HG03575 (cell line): ENCODE data around the gene COG6.
A peak's percentile ranks its signal among the peaks of the same experiment; 100 is the strongest.

ENCODE experiments used
- ATAC-seq: cut with Tn5 transposase; IDR thresholded peaks from one replicate; pipeline ENCODE4 v1.9.1; 2021; ENCODE audit not compliant: unreplicated experiment, insufficient number of reproducible peaks, low FRiP score; ENCODE audit errors: extremely low read depth

Gene COG6

GRCh38 chr13:39760521-39760920 is 105.1 kb downstream of the COG6 start:
- ATAC-seq: peak; percentile 75

GRCh38 chr13:39765801-39766463 is 110.5 kb downstream of the COG6 start:
- no peak for ATAC-seq

DNA sequence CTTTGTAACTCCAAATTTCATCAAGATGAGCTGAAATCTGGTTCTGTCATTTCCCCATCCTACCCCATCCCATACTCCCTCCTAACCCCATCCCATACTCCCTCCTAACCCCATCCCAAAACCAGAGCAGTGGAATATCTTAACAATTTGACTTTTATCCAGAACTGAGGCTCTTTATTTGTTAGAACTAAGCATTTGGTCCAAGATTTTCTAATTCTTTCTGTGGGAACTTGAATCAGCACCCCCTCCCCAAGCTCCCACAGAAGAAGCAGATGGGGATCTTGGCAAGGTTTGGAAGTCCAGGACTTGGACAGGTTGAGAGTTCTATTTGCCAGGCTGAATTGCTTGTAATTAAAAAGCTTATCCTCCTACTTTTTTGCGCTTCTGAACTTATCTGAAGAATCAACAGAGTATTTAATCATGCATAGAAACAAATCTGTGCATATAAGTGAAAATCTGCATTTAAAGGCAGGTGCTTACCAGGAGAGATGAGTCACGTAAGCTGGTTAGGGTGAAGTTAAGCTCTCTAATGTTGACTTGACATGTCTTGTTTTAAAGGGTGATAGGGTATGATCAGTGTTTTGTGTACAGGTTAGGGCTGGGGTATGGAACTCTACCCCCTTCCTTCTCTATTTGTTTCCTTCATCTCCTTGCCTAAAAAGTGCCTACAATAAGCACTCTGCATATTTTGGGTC is 111.1 kb downstream of the COG6 start:
- ATAC-seq: no peak

GRCh38 chr13:39767791-39768517 is 112.5 kb downstream of the COG6 start:
- ATAC-seq: no peak

DNA sequence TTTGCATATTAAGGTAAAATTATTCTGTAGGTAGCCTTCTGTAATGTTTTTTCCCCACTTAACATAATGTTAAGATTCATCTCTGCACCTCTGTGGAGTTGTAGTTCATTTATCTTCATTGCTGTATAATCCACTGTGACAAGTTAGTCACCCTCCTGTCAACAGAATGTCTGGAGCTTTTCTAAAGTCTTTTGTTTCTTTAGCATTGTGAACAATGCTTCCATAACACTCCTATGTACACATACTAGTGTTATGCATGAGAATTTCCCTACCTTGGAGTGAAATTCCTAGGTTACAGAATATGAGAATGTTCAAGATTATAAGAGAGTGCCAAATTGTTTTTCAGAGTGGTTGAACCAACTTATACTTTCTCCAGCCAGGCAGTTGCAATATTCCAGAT is 113.5 kb downstream of the COG6 start:
- no peak for ATAC-seq

GRCh38 chr13:39770221-39771090 is 115.0 kb downstream of the COG6 start:
- ATAC-seq: no peak

GRCh38 chr13:39773833-39774232 is 118.4 kb downstream of the COG6 start:
- no peak for ATAC-seq

GRCh38 chr13:39776439-39776838 is 121.0 kb downstream of the COG6 start:
- no peak for ATAC-seq

DNA sequence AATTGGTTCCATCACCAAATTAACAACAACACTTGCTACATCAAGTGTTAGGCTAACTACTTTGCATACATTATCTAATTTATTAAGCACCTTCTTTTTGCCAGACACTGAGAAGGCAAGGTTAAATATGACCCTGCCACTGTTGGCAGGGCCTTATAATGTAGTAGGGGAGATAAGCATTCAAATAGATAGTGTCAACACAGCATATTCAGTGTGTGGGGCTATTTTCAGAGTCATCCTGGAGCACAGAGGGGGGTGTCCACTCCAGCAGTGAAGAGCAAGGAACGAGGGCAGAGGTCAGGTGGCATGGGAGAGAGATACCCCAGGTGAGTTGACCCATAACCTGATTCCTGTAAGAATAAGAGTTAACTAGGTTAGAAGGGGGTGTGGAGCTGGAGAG is 121.6 kb downstream of the COG6 start:
- ATAC-seq: no peak

DNA sequence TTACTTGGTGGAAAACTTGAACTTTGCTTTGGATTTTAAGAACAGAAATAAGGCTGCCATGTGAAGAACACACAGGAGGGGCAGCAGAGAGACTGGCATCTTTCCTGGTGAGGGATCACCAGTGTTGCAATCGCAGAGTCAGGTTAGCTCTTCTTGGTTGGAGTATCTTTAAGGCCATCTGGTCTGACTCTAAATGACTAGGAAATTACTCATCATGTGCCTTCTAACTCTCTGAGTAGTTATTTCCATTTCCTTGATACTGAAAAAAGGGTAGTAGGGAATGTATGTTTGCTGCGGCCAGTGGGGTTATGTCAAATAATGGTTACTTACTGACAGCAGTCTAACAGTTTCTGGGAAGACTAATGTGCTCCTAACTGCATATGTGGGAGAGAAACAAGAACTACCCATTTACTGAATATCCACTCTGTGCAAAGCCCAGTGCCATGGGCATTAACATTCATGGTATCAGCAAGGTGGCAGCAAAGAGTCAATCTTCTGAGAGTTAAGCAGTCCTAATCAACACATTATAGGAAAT is 122.1 kb downstream of the COG6 start:
- no peak for ATAC-seq

DNA sequence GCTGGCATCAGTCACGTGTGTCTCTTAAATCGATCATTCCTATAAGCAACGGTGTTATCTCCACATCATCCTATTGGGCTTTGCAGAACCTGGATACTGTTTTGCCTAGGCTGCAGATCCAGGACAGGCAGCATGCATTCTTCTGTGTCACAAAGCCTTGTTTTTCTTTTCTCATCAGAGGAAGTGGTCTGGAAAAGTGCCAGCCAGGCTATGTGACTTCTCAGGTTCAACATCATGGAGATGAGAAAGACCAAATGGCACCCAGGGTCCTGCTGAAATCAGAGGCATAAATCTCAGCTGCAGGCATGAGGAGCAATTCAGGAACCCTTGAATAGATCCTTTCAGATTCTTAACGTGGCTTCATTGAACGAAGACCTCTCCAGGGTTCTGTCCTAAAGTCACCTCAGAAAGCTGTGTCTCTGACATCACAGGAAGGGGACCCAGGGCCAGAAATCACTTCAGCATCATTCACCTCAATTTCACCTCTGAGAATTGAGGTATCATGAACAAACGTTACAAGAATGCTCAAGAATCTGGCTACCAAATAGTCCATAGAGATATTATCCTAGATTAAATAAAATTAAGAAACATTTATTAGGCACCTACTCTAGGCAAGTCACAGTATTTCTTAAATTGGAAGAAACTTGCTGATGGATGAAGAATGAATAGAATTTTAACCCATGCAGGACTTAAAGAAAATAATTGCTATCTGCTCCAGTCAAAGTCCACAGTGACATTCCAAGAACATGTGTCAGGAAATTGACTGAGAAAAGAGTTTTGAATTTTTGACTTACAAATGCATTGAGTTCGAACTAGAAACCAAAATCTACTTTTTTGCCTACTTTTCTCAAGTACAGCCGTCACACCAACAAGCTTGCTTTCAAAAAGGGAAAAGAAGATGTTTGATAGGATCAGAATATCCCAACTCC is 124.1 kb downstream of the COG6 start:
- ATAC-seq: no peak

- no peak for ATAC-seq
These were observed 125.2 kb downstream of the COG6 start for GRCh38 chr13:39780711-39781110.

DNA sequence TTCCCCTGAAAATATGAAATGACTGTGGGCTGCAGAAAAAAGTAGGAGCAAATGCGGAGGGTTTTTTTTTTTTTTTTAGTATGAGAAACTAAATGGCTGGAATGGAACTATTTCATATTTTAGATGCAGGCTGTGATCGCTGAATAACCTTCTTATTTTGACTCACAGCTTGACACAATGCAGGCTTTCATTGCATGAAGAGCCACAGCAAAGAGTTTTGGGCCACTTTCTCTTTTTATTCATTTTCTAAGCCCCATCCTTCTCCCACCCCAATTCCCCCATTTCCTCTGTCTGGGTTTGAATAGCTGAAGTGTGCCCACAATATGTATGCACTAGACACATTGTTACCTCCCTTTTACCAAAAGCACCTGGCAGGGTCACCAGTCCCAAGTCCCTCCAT is 125.9 kb downstream of the COG6 start:
- ATAC-seq: no peak

- no peak for ATAC-seq
These were observed 127.6 kb downstream of the COG6 start for GRCh38 chr13:39783051-39783450.

DNA sequence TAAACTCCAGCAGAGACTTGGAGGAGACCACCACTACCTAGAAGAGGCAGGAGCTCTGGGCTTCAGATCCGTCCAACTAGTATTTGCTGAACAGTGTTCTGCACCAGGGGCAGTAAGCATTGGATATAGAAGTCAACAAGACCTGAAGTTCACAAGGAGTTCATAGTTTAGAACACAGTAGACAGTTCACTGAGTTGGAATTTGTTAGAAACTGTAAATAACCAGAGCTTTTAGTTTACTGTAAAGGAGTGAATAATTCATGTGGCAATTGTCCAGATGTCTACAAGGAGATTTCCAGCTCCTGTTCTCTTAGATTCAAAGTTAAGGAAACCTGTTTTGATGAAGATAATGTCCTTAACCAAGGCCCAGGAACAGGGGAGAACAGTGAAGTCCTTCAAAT is 128.9 kb downstream of the COG6 start:
- ATAC-seq: no peak

- ATAC-seq: no peak
These were observed 130.6 kb downstream of the COG6 start for GRCh38 chr13:39786091-39786490.

DNA sequence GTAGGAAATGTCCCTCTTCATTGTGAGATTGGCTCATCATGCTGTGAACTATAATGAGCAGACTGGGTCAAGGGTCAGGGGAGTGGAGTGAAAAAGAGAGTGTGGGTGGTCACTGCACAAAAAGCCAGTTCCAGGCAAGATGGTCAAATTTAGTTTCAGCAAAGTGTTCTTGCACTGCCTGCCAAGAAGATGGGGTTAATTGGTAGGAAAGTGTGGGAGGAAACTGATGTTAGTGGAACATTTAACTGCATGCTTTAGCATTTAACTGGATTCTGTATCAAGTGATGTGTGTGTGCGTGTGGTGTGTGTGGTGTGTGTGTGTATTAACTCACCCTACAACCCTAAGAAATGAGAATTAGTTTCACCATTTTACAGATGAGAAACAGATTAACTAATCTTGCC is 131.6 kb downstream of the COG6 start:
- no peak for ATAC-seq

- no peak for ATAC-seq
These were observed 132.6 kb downstream of the COG6 start for GRCh38 chr13:39788102-39788501.
